WTC11 (cell line): ENCODE data around the gene SULF2. TPM values are rescaled to one million over a fixed set of nuclear protein-coding genes. Genes with fewer than 3 reads are reported as not detected.

Source experiments
- ATAC-seq: fragments of 200-7000 bp; cut with Tn5 transposase; 2 replicates; pipeline ENCODE4 v1.10.0; 2021; ENCODE audit warnings: mild to moderate bottlenecking, moderate library complexity
- CTCF ChIA-PET: fragments of 300-600 bp; sonication (Branson Sonifier 250); formaldehyde crosslinking; loops from one replicate; lab custom pipeline; 2021; ENCODE audit warnings: antibody characterized with exemption; lab: Charles Lee
- POLR2A ChIA-PET: fragments of 350-600 bp; sonication (Branson Sonifier 250); formaldehyde crosslinking; loops from one replicate; lab custom pipeline; 2021; ENCODE audit warnings: antibody characterized with exemption; lab: Charles Lee
- DNase-seq: peaks from one replicate; pipeline ENCODE4 v3.0.0; 2021; ENCODE audit warnings: low spot score
- H3K27ac Mint-ChIP-seq: 2 replicates; pipeline ENCODE4 v1.8.0; 2021; ENCODE audit warnings: mixed read lengths
- H3K27me3 Mint-ChIP-seq: 2 replicates; pipeline ENCODE4 v1.8.0; 2021; ENCODE audit warnings: low read depth, mild to moderate bottlenecking, moderate library complexity, mixed read lengths
- H3K36me3 Mint-ChIP-seq: 2 replicates; pipeline ENCODE4 v1.8.0; 2021; ENCODE audit warnings: mixed read lengths
- H3K4me1 Mint-ChIP-seq: 2 replicates; pipeline ENCODE4 v1.8.0; 2022; ENCODE audit warnings: mixed read lengths
- H3K4me3 Mint-ChIP-seq: 2 replicates; pipeline ENCODE4 v1.8.0; 2021; ENCODE audit warnings: mild to moderate bottlenecking, moderate library complexity, mixed read lengths
- H3K9me3 Mint-ChIP-seq: 2 replicates; pipeline ENCODE4 v1.8.0; 2021; ENCODE audit warnings: mixed read lengths
- ATF1 ChIP-seq: sonication (generic); formaldehyde crosslinking; IDR thresholded peaks from 2 replicates; pipeline ENCODE4 v1.8.1; 2023; ENCODE audit warnings: mild to moderate bottlenecking, moderate library complexity, missing genetic modification reagents
- ATF2 ChIP-seq: sonication (generic); formaldehyde crosslinking; IDR thresholded peaks from 2 replicates; pipeline ENCODE4 v1.8.1; 2022; ENCODE audit warnings: low read depth, missing genetic modification reagents, borderline replicate concordance
- E2F1 ChIP-seq: sonication (generic); formaldehyde crosslinking; IDR thresholded peaks from 2 replicates; pipeline ENCODE4 v1.8.0; 2022; ENCODE audit warnings: mild to moderate bottlenecking, missing genetic modification reagents
- JAZF1 ChIP-seq: fragments of 250-450 bp; sonication (Bioruptor Pico); IDR thresholded peaks from 2 replicates; pipeline ENCODE4 v1.9.0; 2021; ENCODE audit warnings: moderate library complexity, mild to moderate bottlenecking, inconsistent platforms
- NFE2L1 ChIP-seq: sonication (generic); formaldehyde crosslinking; IDR thresholded peaks from 2 replicates; pipeline ENCODE4 v1.8.1; 2023; ENCODE audit warnings: missing genetic modification reagents
- OVOL2 ChIP-seq: fragments of 250-450 bp; sonication (Bioruptor Pico); IDR thresholded peaks from 2 replicates; pipeline ENCODE4 v1.9.0; 2021; ENCODE audit warnings: mild to moderate bottlenecking, borderline replicate concordance
- PREB ChIP-seq: sonication (generic); formaldehyde crosslinking; IDR thresholded peaks from 2 replicates; pipeline ENCODE4 v1.8.1; 2022; ENCODE audit warnings: mild to moderate bottlenecking, missing genetic modification reagents, moderate library complexity, borderline replicate concordance
- RORB ChIP-seq: fragments of 250-450 bp; sonication (Bioruptor Pico); IDR thresholded peaks from 2 replicates; pipeline ENCODE4 v1.9.0; 2021; ENCODE audit warnings: mild to moderate bottlenecking
- SOX15 ChIP-seq: fragments of 250-450 bp; sonication (Bioruptor Pico); IDR thresholded peaks from 2 replicates; pipeline ENCODE4 v1.9.0; 2021; ENCODE audit warnings: mild to moderate bottlenecking
- TEAD1 ChIP-seq: sonication (generic); formaldehyde crosslinking; IDR thresholded peaks from 2 replicates; pipeline ENCODE4 v1.8.0; 2022; ENCODE audit warnings: mild to moderate bottlenecking, missing genetic modification reagents
- ZBTB43 ChIP-seq: sonication (generic); formaldehyde crosslinking; IDR thresholded peaks from 2 replicates; pipeline ENCODE4 v1.8.1; 2023; ENCODE audit warnings: mild to moderate bottlenecking, missing genetic modification reagents
- ZNF138 ChIP-seq: sonication (generic); formaldehyde crosslinking; conservative IDR thresholded peaks from 2 replicates; pipeline ENCODE4 v1.8.1; 2022; ENCODE audit warnings: mild to moderate bottlenecking, moderate library complexity, missing genetic modification reagents
- ZNF219 ChIP-seq: sonication (generic); formaldehyde crosslinking; IDR thresholded peaks from 2 replicates; pipeline ENCODE4 v1.8.0; 2023; ENCODE audit warnings: missing genetic modification reagents, mild to moderate bottlenecking, borderline replicate concordance
- ZNF232 ChIP-seq: sonication (generic); formaldehyde crosslinking; IDR thresholded peaks from 2 replicates; pipeline ENCODE4 v1.8.0; 2022; ENCODE audit warnings: mild to moderate bottlenecking, missing genetic modification reagents
- ZNF416 ChIP-seq: fragments of 250-450 bp; sonication (Bioruptor Pico); IDR thresholded peaks from 2 replicates; pipeline ENCODE4 v1.9.0; 2021; ENCODE audit warnings: mild to moderate bottlenecking, inconsistent platforms
- ZNF423 ChIP-seq: fragments of 250-450 bp; sonication (Bioruptor Pico); IDR thresholded peaks from 2 replicates; pipeline ENCODE4 v2.1.2; 2022; ENCODE audit warnings: mild to moderate bottlenecking, moderate library complexity
- ZNF425 ChIP-seq: fragments of 250-450 bp; sonication (Bioruptor Pico); conservative IDR thresholded peaks from 2 replicates; pipeline ENCODE4 v1.9.0; 2021; ENCODE audit warnings: mild to moderate bottlenecking
- ZNF671 ChIP-seq: fragments of 250-450 bp; sonication (Bioruptor Pico); IDR thresholded peaks from 2 replicates; pipeline ENCODE4 v1.8.0; 2021; ENCODE audit warnings: mild to moderate bottlenecking
- total RNA-seq: library from RNA; stranded (reverse); gene quantifications from 3 replicates; pipeline ENCODE4 v1.2.3, GENCODE V29; 2021
- TF ChIP-seq, protein P1 (sequence below): sonication (generic); formaldehyde crosslinking; IDR thresholded peaks from 2 replicates; pipeline ENCODE4 v1.8.1; 2022; ENCODE audit warnings: low read depth, mild to moderate bottlenecking, moderate library complexity, missing genetic modification reagents, borderline replicate concordance

The SULF2 gene
- total RNA-seq, 1 experiment from 2014 or later = 36.0 TPM

GRCh38 chr20:47817573-47817972, 32.3 kb upstream of the SULF2 start:
- Mint-ChIP-seq H3K4me1 (peaks cover 9% of the 10 kb centered on the region), H3K4me3 (no peak overlapping the region), H3K27me3 (peaks cover 6% of the 10 kb centered on the region; the same call in 1 of the 2 replicates), H3K36me3 (no peaks in the 10 kb centered on the region), H3K27ac (no peak overlapping the region), H3K9me3 (peaks cover 13% of the 10 kb centered on the region)
- no peak for DNase-seq
- ATAC-seq = no peak
- CTCF ChIA-PET = no interaction called here
- no peak for TF ChIP-seq PREB (CRISPR knock-in tag)
- no peak for TF ChIP-seq TEAD1 (CRISPR knock-in tag)
- TF ChIP-seq NFE2L1 (CRISPR knock-in tag) = no peak
- no peak for TF ChIP-seq E2F1 (CRISPR knock-in tag)
- TF ChIP-seq OVOL2 (CRISPR knock-in tag) = no peak
- no peak for TF ChIP-seq ZNF416 (CRISPR knock-in tag)
- POLR2A ChIA-PET = no interaction called here

DNA sequence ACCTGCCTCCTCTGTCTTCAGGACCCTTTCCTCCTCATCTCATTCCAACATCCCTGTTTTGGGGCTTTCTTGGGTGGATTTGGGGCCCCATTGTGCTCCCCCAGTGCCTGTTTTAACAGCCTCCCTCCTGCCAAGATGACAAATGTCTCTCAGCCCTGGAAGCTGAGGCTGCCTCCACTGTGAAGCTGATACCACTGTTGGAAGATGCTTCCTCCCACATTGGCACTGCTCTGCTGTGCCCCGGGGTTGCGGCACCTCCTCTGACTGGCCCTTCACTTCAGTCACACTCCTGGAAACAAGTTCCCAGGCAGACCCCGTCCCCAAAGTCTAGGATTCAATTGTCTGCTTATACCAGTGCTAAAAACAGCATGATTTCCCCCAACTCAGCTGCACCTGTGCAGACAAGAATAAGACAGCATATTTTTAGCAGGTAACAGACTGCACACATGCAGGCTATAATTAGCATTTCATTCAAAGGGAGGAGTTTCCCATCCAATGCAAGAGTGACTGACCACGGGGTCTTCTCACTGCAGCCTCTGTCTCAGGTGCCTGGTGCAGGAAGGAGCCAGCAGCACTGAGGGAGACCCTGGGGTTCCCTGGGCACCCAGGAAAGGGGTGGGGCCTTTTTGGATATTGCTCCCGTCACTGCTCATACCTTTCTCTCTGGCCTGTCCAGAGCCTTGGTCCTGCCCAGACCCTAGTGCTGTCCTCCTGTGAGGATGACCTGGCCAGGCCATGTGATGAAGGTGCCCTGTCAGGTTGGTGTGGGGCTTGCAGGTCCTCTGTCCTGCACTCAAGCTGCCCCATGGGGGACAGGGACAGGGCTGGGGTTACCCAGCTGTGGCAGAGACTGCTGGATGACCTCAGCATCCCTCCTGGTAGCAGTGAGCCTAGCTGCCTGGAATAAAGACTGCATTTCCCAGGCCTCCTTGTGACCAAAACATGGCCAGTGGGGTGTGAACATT, 31.5 kb upstream of the SULF2 start:
- DNase-seq = no peak
- ATAC-seq = no peak
- TF ChIP-seq, protein P1, sequence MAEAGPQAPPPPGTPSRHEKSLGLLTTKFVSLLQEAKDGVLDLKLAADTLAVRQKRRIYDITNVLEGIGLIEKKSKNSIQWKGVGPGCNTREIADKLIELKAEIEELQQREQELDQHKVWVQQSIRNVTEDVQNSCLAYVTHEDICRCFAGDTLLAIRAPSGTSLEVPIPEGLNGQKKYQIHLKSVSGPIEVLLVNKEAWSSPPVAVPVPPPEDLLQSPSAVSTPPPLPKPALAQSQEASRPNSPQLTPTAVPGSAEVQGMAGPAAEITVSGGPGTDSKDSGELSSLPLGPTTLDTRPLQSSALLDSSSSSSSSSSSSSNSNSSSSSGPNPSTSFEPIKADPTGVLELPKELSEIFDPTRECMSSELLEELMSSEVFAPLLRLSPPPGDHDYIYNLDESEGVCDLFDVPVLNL (CRISPR knock-in tag) = no peak
- no peak for TF ChIP-seq ATF1
- TF ChIP-seq ZNF138 = no peak
- TF ChIP-seq ZBTB43 (CRISPR knock-in tag) = no peak
- TF ChIP-seq JAZF1 (CRISPR knock-in tag) = no peak
- peaks cover 9% of the 10 kb centered on the region for H3K4me1 Mint-ChIP-seq
- H3K4me3 Mint-ChIP-seq = no peak overlapping the region
- no peaks in the 10 kb centered on the region for H3K36me3 Mint-ChIP-seq
- POLR2A ChIA-PET = no interaction called here
- H3K9me3 Mint-ChIP-seq = peaks cover 13% of the 10 kb centered on the region
- CTCF ChIA-PET = no interaction called here
- peaks cover 6% of the 10 kb centered on the region; the same call in 1 of the 2 replicates for H3K27me3 Mint-ChIP-seq
- H3K27ac Mint-ChIP-seq = no peak overlapping the region

GRCh38 chr20:47815866-47816265, 30.6 kb upstream of the SULF2 start:
- H3K4me3 Mint-ChIP-seq = no peak overlapping the region
- H3K27ac Mint-ChIP-seq = no peak overlapping the region
- CTCF ChIA-PET = no interaction called here
- POLR2A ChIA-PET = no interaction called here
- DNase-seq (no peak), ATAC-seq (no peak)
- peaks cover 13% of the 10 kb centered on the region for H3K9me3 Mint-ChIP-seq
- TF ChIP-seq ATF1 = no peak
- TF ChIP-seq, all 79 proteins: peak for 0
- Mint-ChIP-seq H3K27me3 (peaks cover 6% of the 10 kb centered on the region; the same call in 1 of the 2 replicates), H3K4me1 (peaks cover 9% of the 10 kb centered on the region), H3K36me3 (no peaks in the 10 kb centered on the region)

- Mint-ChIP-seq H3K36me3 (no peaks in the 10 kb centered on the region), H3K27me3 (peaks cover 6% of the 10 kb centered on the region; the same call in 1 of the 2 replicates), H3K9me3 (peaks cover 13% of the 10 kb centered on the region), H3K27ac (no peak overlapping the region), H3K4me1 (peaks cover 9% of the 10 kb centered on the region), H3K4me3 (no peak overlapping the region)
- ATAC-seq = no peak
- ChIA-PET CTCF (no interaction called here), POLR2A (no interaction called here)
- DNase-seq = no peak
- TF ChIP-seq ZNF423 (CRISPR knock-in tag) (no peak), SOX15 (CRISPR knock-in tag) (no peak), RORB (CRISPR knock-in tag) (no peak), ZNF671 (CRISPR knock-in tag) (no peak), ZNF219 (CRISPR knock-in tag) (no peak), ATF2 (CRISPR knock-in tag) (no peak), ZNF232 (CRISPR knock-in tag) (no peak), ZNF425 (CRISPR knock-in tag) (no peak)
Measured at GRCh38 chr20:47815416-47815806, 30.1 kb upstream of the SULF2 start.
